GM12864 (cell line): ENCODE results near the gene PI4KA.

ENCODE experiments used
- DNase-seq: peaks from one replicate; pipeline ENCODE4 v3.0.0-alpha.2; 2011; ENCODE audit warnings: low read depth
- H3K4me3 ChIP-seq: 2 replicates; pipeline ENCODE4 v1.5.1; 2011; ENCODE audit warnings: mild to moderate bottlenecking, low read depth, low read length, control low read depth
- CTCF ChIP-seq: IDR thresholded peaks from 2 replicates; pipeline ENCODE4 v1.5.1; 2011; ENCODE audit warnings: low read depth, mild to moderate bottlenecking, moderate library complexity, low read length, control low read depth, inconsistent platforms; ENCODE audit errors: missing control alignments

The PI4KA gene

GRCh38 chr22:20760084-20760483, 98.5 kb downstream of the PI4KA start:
- no peak overlapping the region for H3K4me3 ChIP-seq
- TF ChIP-seq CTCF = no peak
- DNase-seq = no peak

GRCh38 chr22:20758688-20759087, 99.9 kb downstream of the PI4KA start:
- H3K4me3 ChIP-seq = no peak overlapping the region
- no peak for TF ChIP-seq CTCF
- no peak for DNase-seq

- no peak for TF ChIP-seq CTCF
- no peak for DNase-seq
- no peak overlapping the region for H3K4me3 ChIP-seq
Measured at GRCh38 chr22:20756846-20757245, 101.8 kb downstream of the PI4KA start.

GRCh38 chr22:20752873-20753272, 105.7 kb downstream of the PI4KA start:
- no peak for DNase-seq
- H3K4me3 ChIP-seq = no peak overlapping the region
- no peak for TF ChIP-seq CTCF

- no peak for DNase-seq
- H3K4me3 ChIP-seq = no peak overlapping the region
- TF ChIP-seq CTCF = no peak
Measured at GRCh38 chr22:20752104-20752741, 106.4 kb downstream of the PI4KA start.

GRCh38 chr22:20751185-20751851, 107.3 kb downstream of the PI4KA start:
- no peak for TF ChIP-seq CTCF
- DNase-seq = no peak
- H3K4me3 ChIP-seq = no peak overlapping the region
